NCI-H526 (cell line): ENCODE results near the gene UACA.
"Not testable (repeated sequence)": the region's sequence is repeated elsewhere in the genome, so short reads cannot be mapped to it uniquely, and the experiment has no call there.

Experiments used
- DNase-seq, 2 experiments: peaks; one replicate each; lab custom pipeline; 2025; lab: John Stamatoyannopoulos, UW

UACA gene

GRCh38 chr15:70763120-70763949 lies at the start of gene UACA:
UACA (minus strand) TSS chr15:70763558; CDS start chr15:70763407, 151 bp downstream.
- DNase-seq = peak; percentile 95 to 98

- DNase-seq = no peak
Measured at GRCh38 chr15:70812827-70813364, 49.5 kb upstream of the UACA start.

- no peak for DNase-seq
Measured at GRCh38 chr15:70810916-70811578, 47.7 kb upstream of the UACA start.

GRCh38 chr15:70806992-70807712 lies 43.8 kb upstream of the UACA start:
- no peak for DNase-seq

- not testable (repeated sequence) for DNase-seq
Measured at GRCh38 chr15:70804388-70804787, 41.0 kb upstream of the UACA start.

- DNase-seq = no peak
Measured at GRCh38 chr15:70802629-70803028, 39.3 kb upstream of the UACA start.

GRCh38 chr15:70801109-70801508 lies 37.8 kb upstream of the UACA start:
- no peak for DNase-seq

GRCh38 chr15:70799667-70800450 lies 36.5 kb upstream of the UACA start:
- DNase-seq = no peak

GRCh38 chr15:70797464-70797863 lies 34.1 kb upstream of the UACA start:
- no peak for DNase-seq

GRCh38 chr15:70796516-70797310 lies 33.4 kb upstream of the UACA start:
- DNase-seq = no peak

- DNase-seq = no peak
Measured at GRCh38 chr15:70795311-70795665, 31.9 kb upstream of the UACA start.

GRCh38 chr15:70794596-70795310 lies 31.4 kb upstream of the UACA start:
- no peak for DNase-seq

GRCh38 chr15:70793694-70794093 lies 30.3 kb upstream of the UACA start:
- no peak for DNase-seq

- no peak for DNase-seq
Measured at GRCh38 chr15:70792171-70792573, 28.8 kb upstream of the UACA start.

GRCh38 chr15:70791259-70791658 lies 27.9 kb upstream of the UACA start:
- DNase-seq = peak in 1 of 2 experiments; percentile 6

GRCh38 chr15:70789213-70789612 lies 25.9 kb upstream of the UACA start:
- peak; percentile 7 to 42 for DNase-seq

GRCh38 chr15:70788114-70789049 lies 25.0 kb upstream of the UACA start:
- no peak for DNase-seq

GRCh38 chr15:70786996-70787395 lies 23.6 kb upstream of the UACA start:
- no peak for DNase-seq

- DNase-seq = no peak
Measured at GRCh38 chr15:70783610-70784022, 20.3 kb upstream of the UACA start.
